ENCODE data around the gene MAB21L3. TPM values are rescaled to one million over a fixed set of nuclear protein-coding genes. Genes with fewer than 3 reads are reported as not detected.
A peak's percentile ranks its signal among the peaks of the same experiment; 100 is the strongest.

The MAB21L3 gene
- total and polyA plus RNA-seq, 2 of the 13 experiments (the other 11 are each of a cell fraction or from before 2014, with no cell fraction given) = 0.55 to 4.1 TPM

GRCh38 chr1:116152950-116153691 lies 41.9 kb downstream of the MAB21L3 start:
- WGBS (ENCODE audit: low lambda C conversion rate) = 2% methylated on average over 4 of the region's 4 CpGs
- TF ChIP-seq BRF2 (CRISPR knock-in tag; IDR thresholded peaks at IDR 0.05) (no peak), RBFOX2 (IDR thresholded peaks at IDR 0.05; ENCODE audit: low read depth, low read length) (0 out of 2 replicates have a peak, but pooled peaks have one; percentile 34), SIX4 (CRISPR knock-in tag; IDR thresholded peaks at IDR 0.05) (peak; percentile 68; the same call in 1 of the 2 replicates), GABPA (IDR thresholded peaks at IDR 0.05; ENCODE audit: low read depth, low read length) (no peak), GABPA (CRISPR knock-in tag; IDR thresholded peaks at IDR 0.05; ENCODE audit: low read depth) (0 out of 2 replicates have a peak, but pooled peaks have one; percentile 54), CREB1 (IDR thresholded peaks at IDR 0.05) (no peak), CREB1 (CRISPR knock-in tag; IDR thresholded peaks at IDR 0.05) (peak; percentile 64), TBX2 (CRISPR knock-in tag; IDR thresholded peaks at IDR 0.05; ENCODE audit: borderline replicate concordance) (peak; percentile 86; the same call in 1 of the 2 replicates), MYC (CRISPR knock-in tag; IDR thresholded peaks at IDR 0.05; ENCODE audit: borderline replicate concordance) (peak; percentile 51; the same call in 1 of the 2 replicates), ZBTB39 (CRISPR knock-in tag; IDR thresholded peaks at IDR 0.05) (no peak), ZNF335 (CRISPR knock-in tag; IDR thresholded peaks at IDR 0.05) (0 out of 2 replicates have a peak, but pooled peaks have one; percentile 29), ZNF441 (CRISPR knock-in tag; IDR thresholded peaks at IDR 0.05; ENCODE audit: borderline replicate concordance) (no peak), POGK (CRISPR knock-in tag; conservative IDR thresholded peaks at IDR 0.05) (peak; percentile 46; the same call in 1 of the 2 replicates), YEATS4 (CRISPR knock-in tag; IDR thresholded peaks at IDR 0.05; ENCODE audit: borderline replicate concordance) (no peak), MEIS1 (CRISPR knock-in tag; IDR thresholded peaks at IDR 0.05; ENCODE audit: borderline replicate concordance) (0 out of 2 replicates have a peak, but pooled peaks have one; percentile 73), SKIL (CRISPR knock-in tag; IDR thresholded peaks at IDR 0.05; ENCODE audit: borderline replicate concordance) (peak; percentile 87)

More at GRCh38 chr1:116152950-116153691, 41.9 kb downstream of the MAB21L3 start:
- peak; percentile 97 for DNase-seq (ENCODE audit: low spot score)
- Histone ChIP-seq H3K9ac (ENCODE audit: insufficient read depth, low read depth, low read length) (peak overlapping the region; percentile 44; the same call in 1 of the 2 replicates), H3K79me2 (ENCODE audit: insufficient read depth, low read length) (no peaks in the 10 kb centered on the region), H3K36me3 (replicated peaks in 1 of 2; ENCODE audit: control insufficient read depth in 1 of 2, insufficient read depth in 2 of 2, low read length in 2 of 2) (no peaks in the 10 kb centered on the region), H3K4me3 (replicated peaks in 1 of 3; ENCODE audit: insufficient read depth in 1 of 3, low read depth in 2 of 3, low read length in 3 of 3) (peak overlapping the region in 1 of 3 experiments; percentile 45; a peak in 2 of 6 replicates), H3K4me2 (ENCODE audit: low read depth, low read length) (peak overlapping the region; percentile 71), H3K27me3 (ENCODE audit: control insufficient read depth in 1 of 2, insufficient read depth in 2 of 2, low read length in 2 of 2) (peaks cover 0 to 2% of the 10 kb centered on the region in 2 experiments; a peak in 1 of 5 replicates), H2AFZ (ENCODE audit: low read length) (no peak overlapping the region), H4K20me1 (ENCODE audit: insufficient read depth, low read length) (no peaks in the 10 kb centered on the region), H3K9me3 (ENCODE audit: low read length) (no peaks in the 10 kb centered on the region), H3K4me1 (ENCODE audit: insufficient read depth, low read length) (peaks cover 58% of the 10 kb centered on the region), H3K27ac (ENCODE audit: extremely low read length, insufficient read depth, low read length) (peak overlapping the region; percentile 87)
- ATAC-seq = peak; percentile 85
- intact Hi-C loops (cut with micrococcal nuclease; ENCODE audit: unreplicated experiment) (loop anchor here (1.0 to 5.0 kb wide), 4 partner anchors 26 to 334 kb away; no protein-coding TSS in a partner anchor), in situ Hi-C loops (cut with HindIII; ENCODE audit: extremely low pct_ligation_motif_present, low pct_unique_long_range_greater_than_20kb) (loop anchor here (25.0 kb wide), 1 partner anchor 109 kb away; no protein-coding TSS in a partner anchor)
- BruUV-seq (replicated peaks) = no TSS peak
- ChIA-PET CTCF (ENCODE audit: low intra/inter-chr PET ratio, low total read pairs) (interaction anchor here (1.6 kb wide), 1 partner anchor 346 kb away, joined by 4 read pairs; no protein-coding TSS in a partner anchor), POLR2A (interaction anchor here (0.7 to 2.7 kb wide), 14 partner anchors 11 to 341 kb away, joined by 3 to 10 read pairs (median 4); partner anchors contain the start of gene ATP1A1)
- FAIRE-seq = peak; percentile 98
